ENCODE data around the gene SDC4.
A peak's percentile ranks its signal among the peaks of the same experiment; 100 is the strongest.

The SDC4 gene

DNA sequence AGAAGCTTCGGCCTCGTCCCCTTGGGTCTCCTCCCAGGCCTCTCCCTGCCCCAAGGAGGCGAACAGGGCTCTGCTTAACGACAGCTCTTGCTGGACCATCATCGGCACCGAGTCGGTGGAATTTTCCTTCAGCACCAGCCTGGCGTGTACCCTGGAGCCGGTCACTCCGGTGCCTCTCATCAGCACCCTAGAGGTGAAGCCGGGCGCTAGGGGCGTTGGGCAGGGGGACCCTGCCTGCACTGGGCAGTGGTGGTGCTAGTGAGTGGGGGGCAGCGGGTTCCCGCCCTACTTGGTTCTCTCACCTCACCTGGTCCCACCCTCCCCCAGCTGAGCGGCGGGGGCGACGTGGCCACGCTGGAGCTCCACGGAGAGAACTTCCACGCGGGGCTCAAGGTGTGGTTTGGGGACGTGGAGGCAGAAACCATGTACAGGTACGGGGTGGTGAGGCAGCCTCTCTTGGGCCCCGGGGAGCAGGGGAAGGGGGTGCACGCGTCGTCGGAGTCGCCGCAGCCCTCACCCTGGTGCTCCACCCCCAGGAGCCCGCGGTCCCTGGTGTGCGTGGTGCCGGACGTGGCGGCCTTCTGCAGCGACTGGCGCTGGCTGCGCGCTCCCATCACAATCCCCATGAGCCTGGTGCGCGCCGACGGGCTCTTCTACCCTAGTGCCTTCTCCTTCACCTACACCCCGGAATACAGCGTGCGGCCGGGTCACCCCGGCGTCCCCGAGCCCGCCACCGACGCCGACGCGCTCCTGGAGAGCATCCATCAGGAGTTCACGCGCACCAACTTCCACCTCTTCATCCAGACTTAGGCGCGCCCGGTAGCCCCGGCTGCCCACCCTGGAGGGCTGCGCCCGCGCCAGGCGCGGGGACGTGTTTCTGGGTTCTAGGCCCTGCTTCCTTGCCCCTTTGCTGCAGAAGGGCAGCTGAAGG is 31.8 kb downstream of the SDC4 start:
- Histone ChIP-seq H3K4me1 (ENCODE audit: control insufficient read depth, insufficient read depth, low read length) (no peaks in the 10 kb centered on the region), H3K27ac (ENCODE audit: low read depth, low read length) (no peak overlapping the region), H3K9me3 (ENCODE audit: control insufficient read depth, insufficient read depth, low read length) (no peaks in the 10 kb centered on the region), H3K9ac (ENCODE audit: low read depth, low read length) (no peak overlapping the region), H3K36me3 (ENCODE audit: control insufficient read depth, insufficient read depth, low read length) (no peaks in the 10 kb centered on the region), H3K4me3 (ENCODE audit: low read depth, low read length) (no peak overlapping the region), H3K27me3 (ENCODE audit: control insufficient read depth, insufficient read depth, low read length) (0 out of 2 replicates have a peak, but pooled peaks cover under 1% of the 10 kb centered on the region)

DNA sequence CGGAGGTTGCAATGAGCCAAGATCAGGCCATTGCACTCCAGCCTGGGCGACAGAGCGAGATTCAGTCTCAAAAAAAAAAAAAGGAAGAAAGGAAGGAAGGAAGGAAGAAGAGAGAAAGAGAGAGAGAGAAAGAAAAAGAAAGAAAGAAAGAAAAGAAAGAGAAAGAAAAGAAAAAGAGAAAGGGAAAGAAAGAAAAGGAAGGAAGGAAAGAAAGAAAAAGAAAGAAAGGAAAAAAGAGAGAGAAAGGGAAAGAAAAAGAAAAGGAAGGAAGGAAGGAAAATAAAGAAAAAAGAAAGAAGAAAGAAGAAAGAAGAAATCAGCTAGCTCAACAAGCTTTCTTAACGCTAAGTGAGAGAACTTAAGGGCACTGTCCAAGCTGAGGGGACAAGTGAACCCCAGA is 32.6 kb downstream of the SDC4 start:
- Histone ChIP-seq H3K27me3 (ENCODE audit: control insufficient read depth, insufficient read depth, low read length) (0 out of 2 replicates have a peak, but pooled peaks cover 5% of the 10 kb centered on the region), H3K9ac (ENCODE audit: low read depth, low read length) (no peak overlapping the region), H3K4me3 (ENCODE audit: low read depth, low read length) (no peak overlapping the region), H3K27ac (ENCODE audit: low read depth, low read length) (no peak overlapping the region), H3K36me3 (ENCODE audit: control insufficient read depth, insufficient read depth, low read length) (no peaks in the 10 kb centered on the region), H3K4me1 (ENCODE audit: control insufficient read depth, insufficient read depth, low read length) (no peaks in the 10 kb centered on the region), H3K9me3 (ENCODE audit: control insufficient read depth, insufficient read depth, low read length) (no peaks in the 10 kb centered on the region)

DNA sequence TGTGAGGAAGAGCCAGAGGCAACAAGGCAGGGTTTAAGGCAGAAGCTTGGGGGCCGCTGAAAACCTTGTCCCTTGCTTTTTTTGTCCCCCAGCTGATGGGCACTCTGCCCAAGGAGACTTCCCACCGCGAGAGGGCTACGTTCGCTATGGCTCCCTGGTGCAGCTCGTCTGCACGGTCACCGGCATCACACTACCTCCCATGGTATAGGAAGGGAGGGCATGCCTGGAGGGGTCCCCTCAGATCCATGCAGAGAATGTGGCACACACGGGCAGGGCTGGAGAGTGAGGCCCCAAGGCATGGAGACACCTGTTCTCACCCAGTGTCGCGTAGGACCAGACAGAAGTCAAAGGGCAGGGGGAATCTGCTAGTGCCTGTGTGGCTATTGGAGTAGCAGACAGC is 34.3 kb downstream of the SDC4 start:
- no peak overlapping the region for H3K9ac ChIP-seq (ENCODE audit: low read depth, low read length)
- H3K4me1 ChIP-seq (ENCODE audit: control insufficient read depth, insufficient read depth, low read length), result no peaks in the 10 kb centered on the region
- H3K36me3 ChIP-seq (ENCODE audit: control insufficient read depth, insufficient read depth, low read length), result no peaks in the 10 kb centered on the region
- 0 out of 2 replicates have a peak, but pooled peaks cover 5% of the 10 kb centered on the region for H3K27me3 ChIP-seq (ENCODE audit: control insufficient read depth, insufficient read depth, low read length)
- no peak overlapping the region for H3K4me3 ChIP-seq (ENCODE audit: low read depth, low read length)
- H3K9me3 ChIP-seq (ENCODE audit: control insufficient read depth, insufficient read depth, low read length), result no peaks in the 10 kb centered on the region
- no peak overlapping the region for H3K27ac ChIP-seq (ENCODE audit: low read depth, low read length)

DNA sequence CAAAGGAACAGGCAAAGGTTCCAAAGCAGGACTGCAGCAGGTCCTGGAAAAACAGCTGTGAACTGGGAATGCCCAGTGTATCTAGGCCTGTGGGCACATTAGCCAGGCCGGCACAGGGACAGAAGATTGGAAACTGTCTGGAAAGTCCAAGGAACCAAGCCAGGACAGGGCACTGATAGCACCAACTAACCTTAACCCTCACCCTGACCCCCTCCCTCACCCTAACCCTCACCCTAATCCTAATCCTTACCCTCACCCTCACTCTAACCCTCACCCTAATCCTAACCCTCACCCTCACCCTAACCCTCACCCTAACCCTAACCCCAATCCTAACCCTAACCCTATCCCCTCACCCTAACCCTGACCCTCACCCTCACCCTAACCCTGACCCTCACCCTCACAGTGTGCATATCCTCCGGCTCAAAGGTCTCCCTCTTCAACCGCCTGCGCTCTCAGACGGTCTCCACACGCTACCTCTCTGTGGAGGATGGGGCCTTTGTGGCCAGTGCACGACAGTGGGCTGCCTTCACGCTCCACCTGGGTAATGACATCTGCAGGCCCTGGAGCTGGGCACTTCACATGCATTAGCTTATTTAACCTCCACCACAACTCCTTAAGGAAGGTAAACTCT is 35.0 kb downstream of the SDC4 start:
- peaks cover 9% of the 10 kb centered on the region; the same call in 1 of the 2 replicates for H3K27me3 ChIP-seq (ENCODE audit: control insufficient read depth, insufficient read depth, low read length)
- peaks cover 3% of the 10 kb centered on the region; the same call in 1 of the 2 replicates for H3K4me1 ChIP-seq (ENCODE audit: control insufficient read depth, insufficient read depth, low read length)
- no peaks in the 10 kb centered on the region for H3K36me3 ChIP-seq (ENCODE audit: control insufficient read depth, insufficient read depth, low read length)
- H3K4me3 ChIP-seq (ENCODE audit: low read depth, low read length), result no peak overlapping the region
- no peak overlapping the region for H3K9ac ChIP-seq (ENCODE audit: low read depth, low read length)
- no peak overlapping the region for H3K27ac ChIP-seq (ENCODE audit: low read depth, low read length)
- no peaks in the 10 kb centered on the region for H3K9me3 ChIP-seq (ENCODE audit: control insufficient read depth, insufficient read depth, low read length)

DNA sequence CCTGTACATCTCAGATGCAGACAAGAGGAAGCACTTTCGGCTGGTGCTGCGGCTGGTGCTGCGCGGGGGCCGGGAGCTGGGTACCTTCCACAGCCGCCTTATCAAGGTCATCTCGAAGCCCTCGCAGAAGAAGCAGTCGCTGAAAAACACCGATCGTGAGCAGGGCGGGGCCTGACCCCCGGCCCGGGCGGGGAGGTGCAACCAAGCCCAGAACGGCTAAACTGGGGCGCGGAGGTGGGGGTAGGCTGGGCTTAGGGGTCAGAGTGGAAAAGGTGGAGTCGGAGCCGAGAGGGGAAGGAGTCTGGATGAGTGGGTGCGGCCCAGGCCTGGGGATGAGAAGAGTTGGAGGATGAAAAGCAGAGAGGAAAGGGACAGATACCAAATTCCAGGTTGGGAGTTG is 36.0 kb downstream of the SDC4 start:
- no peak overlapping the region for H3K4me3 ChIP-seq (ENCODE audit: low read depth, low read length)
- peaks cover 9% of the 10 kb centered on the region; the same call in 1 of the 2 replicates for H3K4me1 ChIP-seq (ENCODE audit: control insufficient read depth, insufficient read depth, low read length)
- no peak overlapping the region for H3K27ac ChIP-seq (ENCODE audit: low read depth, low read length)
- H3K9ac ChIP-seq (ENCODE audit: low read depth, low read length), result no peak overlapping the region
- H3K27me3 ChIP-seq (ENCODE audit: control insufficient read depth, insufficient read depth, low read length), result peaks cover 9% of the 10 kb centered on the region; the same call in 1 of the 2 replicates
- H3K9me3 ChIP-seq (ENCODE audit: control insufficient read depth, insufficient read depth, low read length), result no peaks in the 10 kb centered on the region
- no peaks in the 10 kb centered on the region for H3K36me3 ChIP-seq (ENCODE audit: control insufficient read depth, insufficient read depth, low read length)

DNA sequence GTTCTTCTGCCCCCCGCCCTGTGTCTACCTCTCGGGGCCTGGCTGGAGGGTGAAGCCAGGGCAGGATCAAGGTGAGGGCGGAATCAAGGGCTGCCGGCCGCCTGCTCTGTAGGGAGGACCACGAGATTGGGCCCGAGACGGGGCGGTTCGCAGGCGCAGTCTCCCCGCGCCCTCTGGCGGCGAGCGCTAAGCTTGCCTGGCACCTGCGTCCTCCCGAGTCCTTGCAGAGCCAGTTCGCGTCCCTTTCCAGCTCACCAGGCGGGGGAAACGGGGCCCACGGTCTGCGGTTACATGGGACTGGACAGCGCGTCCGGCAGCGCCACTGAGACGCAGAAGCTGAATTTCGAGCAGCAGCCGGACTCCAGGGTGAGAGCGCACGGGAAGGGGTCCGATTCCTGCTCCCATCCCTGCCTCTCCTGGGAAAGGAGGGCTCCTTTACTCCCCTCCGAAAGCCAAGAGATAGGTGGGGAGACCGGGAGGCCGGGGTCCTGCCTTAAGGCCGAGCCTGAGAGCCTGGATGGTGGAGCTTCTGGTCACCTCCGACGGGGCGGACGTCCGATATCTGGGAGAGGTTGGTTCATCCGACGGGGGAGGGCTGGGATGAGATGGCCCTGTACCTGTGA is 36.5 kb downstream of the SDC4 start:
- peak overlapping the region; percentile 33; the same call in 1 of the 2 replicates for H3K4me3 ChIP-seq (ENCODE audit: low read depth, low read length)
- peaks cover 9% of the 10 kb centered on the region; the same call in 1 of the 2 replicates for H3K27me3 ChIP-seq (ENCODE audit: control insufficient read depth, insufficient read depth, low read length)
- no peaks in the 10 kb centered on the region for H3K9me3 ChIP-seq (ENCODE audit: control insufficient read depth, insufficient read depth, low read length)
- peaks cover 9% of the 10 kb centered on the region; the same call in 1 of the 2 replicates for H3K4me1 ChIP-seq (ENCODE audit: control insufficient read depth, insufficient read depth, low read length)
- no peak overlapping the region for H3K9ac ChIP-seq (ENCODE audit: low read depth, low read length)
- H3K36me3 ChIP-seq (ENCODE audit: control insufficient read depth, insufficient read depth, low read length), result no peaks in the 10 kb centered on the region
- H3K27ac ChIP-seq (ENCODE audit: low read depth, low read length), result no peak overlapping the region

DNA sequence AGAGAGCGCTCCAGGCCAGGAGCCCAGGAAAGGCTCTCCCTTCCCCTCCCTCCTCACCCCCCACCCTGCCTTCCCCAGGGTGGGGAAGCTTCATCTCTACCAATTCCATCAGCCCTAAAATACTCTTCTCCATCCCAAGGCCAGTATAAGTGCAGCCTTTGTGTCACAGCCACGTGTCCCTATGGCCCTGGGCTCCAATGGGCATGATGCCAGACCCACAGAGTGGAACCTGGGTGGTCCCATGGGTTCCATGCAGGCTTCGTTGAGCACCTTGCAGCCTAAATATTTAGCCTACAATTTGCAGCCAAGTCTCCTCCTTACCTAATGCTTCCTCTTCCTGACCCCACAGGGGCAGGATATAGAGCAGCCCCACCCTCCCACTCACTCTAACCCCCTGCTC is 39.1 kb downstream of the SDC4 start:
- peaks cover 9% of the 10 kb centered on the region; the same call in 1 of the 2 replicates for H3K4me1 ChIP-seq (ENCODE audit: control insufficient read depth, insufficient read depth, low read length)
- no peaks in the 10 kb centered on the region for H3K9me3 ChIP-seq (ENCODE audit: control insufficient read depth, insufficient read depth, low read length)
- peaks cover 9% of the 10 kb centered on the region; the same call in 1 of the 2 replicates for H3K27me3 ChIP-seq (ENCODE audit: control insufficient read depth, insufficient read depth, low read length)
- H3K4me3 ChIP-seq (ENCODE audit: low read depth, low read length), result no peak overlapping the region
- H3K9ac ChIP-seq (ENCODE audit: low read depth, low read length), result no peak overlapping the region
- H3K27ac ChIP-seq (ENCODE audit: low read depth, low read length), result no peak overlapping the region
- no peaks in the 10 kb centered on the region for H3K36me3 ChIP-seq (ENCODE audit: control insufficient read depth, insufficient read depth, low read length)

DNA sequence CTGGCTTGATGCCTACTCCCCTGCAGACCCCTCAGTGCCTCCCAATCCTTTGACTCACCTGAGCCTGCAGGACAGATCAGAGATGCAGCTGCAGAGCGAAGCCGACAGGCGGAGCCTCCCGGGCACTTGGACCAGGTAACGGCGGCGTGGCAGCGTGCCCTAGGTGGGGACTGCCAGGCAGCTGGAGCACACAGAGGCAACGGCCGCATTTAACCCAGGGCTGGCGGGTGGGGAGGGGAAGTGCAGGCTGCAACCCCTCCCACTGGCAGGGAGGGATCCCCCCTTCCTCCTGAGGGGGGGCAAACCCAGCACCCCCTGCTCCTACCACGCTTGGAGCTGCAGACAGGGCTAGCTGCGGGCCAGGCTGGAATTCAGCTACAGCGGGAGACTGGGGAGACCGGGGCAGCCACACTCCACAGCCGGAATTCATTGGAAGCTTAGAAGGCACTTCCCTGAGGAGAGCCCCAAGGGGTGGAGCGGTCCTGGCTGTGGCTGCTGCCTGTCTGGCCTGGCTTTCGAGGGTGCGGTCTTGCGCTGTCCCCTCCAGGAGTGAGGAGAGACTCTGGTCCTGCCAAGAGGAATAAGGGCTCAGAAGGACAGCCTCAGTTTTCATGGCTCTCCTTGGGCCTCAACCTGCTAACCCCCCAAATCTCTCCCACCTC is 40.0 kb downstream of the SDC4 start, which contains the start of gene MATN4:
Gene MATN4 (minus strand): TSS at position 183 of the 662 bp plus-strand sequence. CDS start 2,717 bp downstream, outside the sequence.
- H3K4me3 ChIP-seq (ENCODE audit: low read depth, low read length), result no peak within 1 kb of the TSS; the same call in 1 of the 2 replicates
- no peak within 1 kb of the TSS for H3K9ac ChIP-seq (ENCODE audit: low read depth, low read length)
- no peaks in the 10 kb centered on the region for H3K36me3 ChIP-seq (ENCODE audit: control insufficient read depth, insufficient read depth, low read length)
- peaks cover 9% of the 10 kb centered on the region; the same call in 1 of the 2 replicates for H3K4me1 ChIP-seq (ENCODE audit: control insufficient read depth, insufficient read depth, low read length)
- H3K27ac ChIP-seq (ENCODE audit: low read depth, low read length), result no peak within 1 kb of the TSS
- peaks cover 9% of the 10 kb centered on the region; the same call in 1 of the 2 replicates for H3K27me3 ChIP-seq (ENCODE audit: control insufficient read depth, insufficient read depth, low read length)
- no peaks in the 10 kb centered on the region for H3K9me3 ChIP-seq (ENCODE audit: control insufficient read depth, insufficient read depth, low read length)

DNA sequence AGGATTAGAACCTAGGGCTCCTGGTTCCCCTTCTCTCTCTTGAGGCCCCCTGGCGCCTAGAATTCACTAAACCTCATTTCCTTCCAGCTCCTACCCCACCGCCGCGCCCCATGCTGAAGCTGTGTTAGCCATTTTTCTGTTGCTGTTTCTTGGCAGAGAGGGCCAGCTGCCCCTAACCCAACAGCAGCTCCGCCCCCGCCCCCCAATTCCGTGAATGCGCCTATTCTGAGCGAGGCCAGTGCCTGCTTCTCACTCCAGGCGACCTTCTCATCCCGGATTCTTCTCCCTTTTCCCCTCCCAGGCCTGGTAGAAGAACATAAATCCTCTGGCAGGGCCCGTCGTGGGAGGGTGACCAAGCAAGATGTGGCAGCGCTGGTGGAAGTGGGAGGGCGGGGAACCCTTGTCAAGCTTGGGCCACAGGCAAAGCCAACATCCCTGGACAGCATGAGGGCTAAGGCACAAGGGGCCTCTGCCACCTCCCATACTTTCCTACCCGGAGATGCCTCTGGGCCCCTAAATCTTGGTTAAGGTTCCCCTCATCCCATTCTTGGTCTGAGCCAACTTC is 41.1 kb downstream of the SDC4 start:
- Histone ChIP-seq H3K9ac (ENCODE audit: low read depth, low read length) (no peak overlapping the region), H3K4me1 (ENCODE audit: control insufficient read depth, insufficient read depth, low read length) (peaks cover 9% of the 10 kb centered on the region; the same call in 1 of the 2 replicates), H3K9me3 (ENCODE audit: control insufficient read depth, insufficient read depth, low read length) (no peaks in the 10 kb centered on the region), H3K4me3 (ENCODE audit: low read depth, low read length) (no peak overlapping the region), H3K27me3 (ENCODE audit: control insufficient read depth, insufficient read depth, low read length) (peaks cover 9% of the 10 kb centered on the region; the same call in 1 of the 2 replicates), H3K36me3 (ENCODE audit: control insufficient read depth, insufficient read depth, low read length) (no peaks in the 10 kb centered on the region), H3K27ac (ENCODE audit: low read depth, low read length) (no peak overlapping the region)

DNA sequence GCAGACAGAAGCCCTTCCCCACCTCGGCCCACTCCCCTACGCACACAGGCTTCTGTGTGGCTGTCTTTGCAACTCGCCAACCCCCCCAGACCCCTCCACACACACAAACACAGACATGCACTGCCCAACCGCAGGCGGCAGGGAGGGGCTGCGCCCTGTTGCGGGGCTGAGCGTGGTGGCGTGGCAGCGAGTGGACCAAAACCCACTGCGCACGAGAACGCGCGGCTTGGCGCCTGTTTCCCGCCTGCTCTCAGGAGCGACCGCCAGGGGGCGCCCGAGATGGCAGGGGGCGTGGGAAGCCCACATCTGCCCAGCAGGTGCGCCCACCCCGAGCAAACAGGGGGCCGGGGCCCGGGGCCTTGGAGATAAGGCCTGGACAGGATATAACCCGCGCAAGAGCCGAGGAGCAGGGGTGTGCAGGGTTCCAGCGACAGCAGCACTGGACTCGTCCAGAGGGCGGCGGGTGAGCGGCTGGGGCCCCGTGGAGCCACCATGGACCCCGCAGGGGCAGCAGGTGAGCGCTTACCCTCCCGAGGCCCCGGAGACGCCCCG is 41.7 kb downstream of the SDC4 start, which contains the start of gene RBPJL:
Gene RBPJL (plus strand): TSS at position 410 of the 552 bp plus-strand sequence. CDS start 83 bp downstream, at position 493.
- Histone ChIP-seq H3K27ac (ENCODE audit: low read depth, low read length) (no peak within 1 kb of the TSS), H3K27me3 (ENCODE audit: control insufficient read depth, insufficient read depth, low read length) (peaks cover 9% of the 10 kb centered on the region; the same call in 1 of the 2 replicates), H3K36me3 (ENCODE audit: control insufficient read depth, insufficient read depth, low read length) (no peaks in the 10 kb centered on the region), H3K9me3 (ENCODE audit: control insufficient read depth, insufficient read depth, low read length) (no peaks in the 10 kb centered on the region), H3K9ac (ENCODE audit: low read depth, low read length) (no peak within 1 kb of the TSS), H3K4me3 (ENCODE audit: low read depth, low read length) (peak within 1 kb of the TSS; percentile 36; the same call in 1 of the 2 replicates), H3K4me1 (ENCODE audit: control insufficient read depth, insufficient read depth, low read length) (peaks cover 9% of the 10 kb centered on the region; the same call in 1 of the 2 replicates)
